Erythroblast (primary cell): Measurements from ENCODE around the gene DOCK3.

ENCODE experiments used
- GATA1 ChIP-seq: IDR thresholded peaks from 2 replicates; pipeline ENCODE4 v1.6.1; 2011; ENCODE audit warnings: low read depth, mild to moderate bottlenecking, control low read depth, low read length, moderate library complexity
- POLR2A ChIP-seq: IDR thresholded peaks from 2 replicates; pipeline ENCODE4 v1.6.1; 2011; ENCODE audit warnings: mild to moderate bottlenecking, low read length

- no peak for TF ChIP-seq POLR2A
- TF ChIP-seq GATA1, result no peak
These were observed 684.3 kb downstream of the DOCK3 start for GRCh38 chr3:51358981-51359380.
